Omental fat pad (tissue), 4 donors: ENCODE results near the gene SYTL3. TPM values are rescaled to one million over a fixed set of nuclear protein-coding genes. Genes with fewer than 3 reads are reported as not detected.

ENCODE experiments used
- ATAC-seq: fragments of 150-250 bp; one replicate; pipeline ENCODE4 v1.9.1; 2016; ENCODE audit warnings: mild to moderate bottlenecking, moderate library complexity; ENCODE audit not compliant: low FRiP score
- DNase-seq: peaks from one replicate; pipeline ENCODE4 v3.0.0-alpha.2; 2019; ENCODE audit warnings: low spot score
- total RNA-seq, 4 donors: library from RNA; depleted of rRNA; stranded (reverse); fragments of >200 nt; gene quantifications; one replicate each; pipeline ENCODE4 v1.1.0, GENCODE V29; 2016
- TF ChIP-seq, protein P1 (sequence below), 3 donors: fragments of 450-650 bp; IDR thresholded peaks; one replicate each; pipeline ENCODE4 v1.5.1; 2016 to 2017; ENCODE audit warnings: antibody characterized with exemption in 3 of 3, mild to moderate bottlenecking in 3 of 3, moderate library complexity in 2 of 3

Gene SYTL3
- total RNA-seq, 4 donors from 2014 or later, result 5.3 to 16.3 (median 6.8) TPM

- TF ChIP-seq, protein P1, sequence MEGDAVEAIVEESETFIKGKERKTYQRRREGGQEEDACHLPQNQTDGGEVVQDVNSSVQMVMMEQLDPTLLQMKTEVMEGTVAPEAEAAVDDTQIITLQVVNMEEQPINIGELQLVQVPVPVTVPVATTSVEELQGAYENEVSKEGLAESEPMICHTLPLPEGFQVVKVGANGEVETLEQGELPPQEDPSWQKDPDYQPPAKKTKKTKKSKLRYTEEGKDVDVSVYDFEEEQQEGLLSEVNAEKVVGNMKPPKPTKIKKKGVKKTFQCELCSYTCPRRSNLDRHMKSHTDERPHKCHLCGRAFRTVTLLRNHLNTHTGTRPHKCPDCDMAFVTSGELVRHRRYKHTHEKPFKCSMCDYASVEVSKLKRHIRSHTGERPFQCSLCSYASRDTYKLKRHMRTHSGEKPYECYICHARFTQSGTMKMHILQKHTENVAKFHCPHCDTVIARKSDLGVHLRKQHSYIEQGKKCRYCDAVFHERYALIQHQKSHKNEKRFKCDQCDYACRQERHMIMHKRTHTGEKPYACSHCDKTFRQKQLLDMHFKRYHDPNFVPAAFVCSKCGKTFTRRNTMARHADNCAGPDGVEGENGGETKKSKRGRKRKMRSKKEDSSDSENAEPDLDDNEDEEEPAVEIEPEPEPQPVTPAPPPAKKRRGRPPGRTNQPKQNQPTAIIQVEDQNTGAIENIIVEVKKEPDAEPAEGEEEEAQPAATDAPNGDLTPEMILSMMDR (IDR thresholded peaks at IDR 0.05), result no peak
- DNase-seq, result no peak
- ATAC-seq, result no peak
Observed at GRCh38 chr6:158778005-158778527, 128.2 kb downstream of the SYTL3 start.

GRCh38 chr6:158780246-158780884 lies 130.5 kb downstream of the SYTL3 start:
- DNase-seq (no peak), ATAC-seq (no peak)

DNA sequence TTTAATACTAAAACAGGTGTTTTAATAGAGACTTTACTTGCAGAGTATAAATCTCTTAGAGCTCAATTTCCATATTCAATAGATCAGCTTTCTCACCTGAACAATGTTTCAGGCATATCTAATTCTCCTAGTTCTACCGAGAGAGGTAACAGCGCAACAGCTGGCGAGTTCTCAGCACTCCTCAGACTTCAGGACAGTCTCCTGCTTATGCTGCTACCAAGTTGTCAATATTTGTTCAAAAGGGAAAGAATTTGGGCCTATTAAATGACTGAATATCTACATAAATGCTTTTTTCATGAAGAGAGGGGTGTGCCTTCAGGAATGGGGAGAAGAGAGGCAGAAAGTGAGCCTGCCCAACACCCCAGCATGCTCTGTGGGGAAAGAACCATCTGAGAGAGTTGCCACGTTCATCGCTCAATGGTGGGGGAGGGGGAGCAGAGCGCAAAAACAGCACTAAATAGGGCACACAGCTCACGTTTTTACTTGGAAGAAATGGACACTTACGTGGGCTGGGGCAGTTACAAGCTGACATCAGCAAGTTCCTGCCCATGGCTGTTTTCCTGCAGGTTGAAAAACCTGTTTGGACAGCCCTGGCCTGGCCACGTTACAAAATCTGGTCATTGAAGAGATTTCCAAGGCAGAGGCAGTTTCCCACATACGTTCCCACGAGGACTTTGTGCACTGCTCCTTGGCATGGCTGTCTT lies 131.3 kb downstream of the SYTL3 start:
- DNase-seq (peak; percentile 21), ATAC-seq (no peak)
- TF ChIP-seq, protein P1 (IDR thresholded peaks at IDR 0.05), result no peak

More at GRCh38 chr6:158780246-158780884, 130.5 kb downstream of the SYTL3 start:
- TF ChIP-seq, protein P1 (IDR thresholded peaks at IDR 0.05), result no peak

DNA sequence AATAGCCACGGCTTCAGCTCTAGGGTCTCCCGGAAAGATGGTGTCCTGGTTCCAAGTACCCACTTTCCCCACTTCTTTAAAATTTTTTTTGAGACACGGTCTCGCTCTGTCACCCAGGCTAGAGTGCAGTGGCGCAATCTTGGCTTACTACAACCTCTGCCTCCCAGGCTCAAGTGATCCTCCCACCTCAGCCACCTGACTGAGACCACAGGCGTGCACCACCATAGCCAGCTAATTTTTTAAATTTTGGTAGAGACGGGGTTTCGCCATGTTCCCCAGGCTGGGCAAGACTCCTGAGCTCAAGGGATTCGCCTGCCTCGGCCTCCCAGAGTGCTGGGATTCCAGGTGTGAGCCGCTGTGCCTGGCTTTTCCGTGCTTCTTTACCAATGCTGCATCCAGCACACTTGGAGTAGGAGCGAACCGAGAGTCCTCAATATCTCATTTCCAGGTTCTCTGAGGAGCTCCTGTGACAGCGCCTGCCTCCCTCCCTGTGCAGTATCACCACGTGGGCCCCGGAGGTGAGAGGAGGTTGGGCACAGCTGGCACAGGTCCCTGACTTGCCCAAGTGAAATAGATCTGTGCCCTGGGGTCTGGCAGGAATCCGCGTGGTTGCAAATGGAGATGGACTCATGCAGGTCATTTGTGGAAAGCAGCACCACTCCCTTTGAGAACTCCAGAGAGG lies 132.0 kb downstream of the SYTL3 start:
- ATAC-seq (no peak), DNase-seq (peak; percentile 19)
- TF ChIP-seq, protein P1 (IDR thresholded peaks at IDR 0.05), result no peak

DNA sequence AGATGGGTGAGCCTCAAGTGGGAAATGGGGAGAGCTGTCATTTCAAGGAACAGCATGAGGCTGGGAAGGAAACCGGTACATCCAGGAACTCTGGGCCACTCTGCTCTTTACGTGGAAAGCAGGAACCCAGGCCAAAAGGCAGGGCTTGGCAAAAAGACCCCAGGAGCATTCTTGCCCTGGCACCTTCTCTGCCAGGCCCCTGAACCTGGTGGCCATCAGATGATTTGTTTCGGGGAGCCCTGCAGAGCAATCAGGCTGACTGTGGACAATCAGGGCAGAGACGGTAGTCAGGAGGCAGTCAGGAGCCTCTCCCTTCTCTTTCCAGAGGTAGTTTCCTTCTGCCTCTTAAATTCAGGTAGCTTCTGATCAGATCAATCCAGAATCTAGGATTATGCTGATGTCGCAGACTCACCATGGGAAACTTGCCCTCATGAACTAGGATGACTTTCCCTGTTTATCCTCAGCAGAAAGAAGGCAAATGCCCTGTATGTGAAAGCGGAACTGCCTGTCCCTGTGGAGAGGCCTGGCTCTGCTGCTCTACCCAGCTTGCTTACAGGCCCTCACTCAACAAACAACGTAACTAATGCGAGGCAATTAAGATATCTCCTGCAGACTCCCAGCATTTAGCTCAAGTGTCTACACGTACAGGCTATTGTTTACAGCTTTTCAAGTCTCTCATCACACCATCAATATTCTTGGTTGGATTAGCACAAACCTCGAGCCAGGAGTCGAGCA lies 132.7 kb downstream of the SYTL3 start:
- TF ChIP-seq, protein P1 (IDR thresholded peaks at IDR 0.05), result no peak
- no peak for ATAC-seq
- peak; percentile 7 for DNase-seq

GRCh38 chr6:158783167-158783450 lies 133.3 kb downstream of the SYTL3 start:
- TF ChIP-seq, protein P1 (IDR thresholded peaks at IDR 0.05), result no peak
- ATAC-seq (no peak), DNase-seq (peak; percentile 5)
